Measurements from ENCODE around the gene MIAT. TPM values are rescaled to one million over a fixed set of nuclear protein-coding genes. Genes with fewer than 3 reads are reported as not detected.

Gene MIAT
- total and polyA plus RNA-seq, 4 donors, result 0.18 to 1.5 (median 0.73) TPM

- H3K4me1 ChIP-seq (ENCODE audit: control insufficient read depth in 4 of 4, insufficient read depth in 4 of 4, low read length in 3 of 4), result no peaks in the 10 kb centered on the region
- H3K27me3 ChIP-seq (ENCODE audit: control insufficient read depth in 4 of 4, insufficient read depth in 4 of 4, low read length in 3 of 4), result no peaks in the 10 kb centered on the region
- H3K36me3 ChIP-seq (ENCODE audit: control insufficient read depth in 4 of 4, insufficient read depth in 3 of 4, low read depth in 1 of 4, low read length in 3 of 4), result no peaks in the 10 kb centered on the region
- TF ChIP-seq HNF4A (conservative IDR thresholded peaks at IDR 0.05) (no peak), RXRA (IDR thresholded peaks at IDR 0.05) (no peak), CTCF (IDR thresholded peaks at IDR 0.05; ENCODE audit: low read depth, low read length, missing input control) (no peak), FOXA2 (IDR thresholded peaks at IDR 0.05) (no peak), RAD21 (IDR thresholded peaks at IDR 0.05) (no peak), JUND (IDR thresholded peaks at IDR 0.05) (no peak), SP1 (IDR thresholded peaks at IDR 0.05) (no peak), MAX (IDR thresholded peaks at IDR 0.05) (no peak), NR2F2 (IDR thresholded peaks at IDR 0.05) (no peak)
- TF ChIP-seq, protein P1, sequence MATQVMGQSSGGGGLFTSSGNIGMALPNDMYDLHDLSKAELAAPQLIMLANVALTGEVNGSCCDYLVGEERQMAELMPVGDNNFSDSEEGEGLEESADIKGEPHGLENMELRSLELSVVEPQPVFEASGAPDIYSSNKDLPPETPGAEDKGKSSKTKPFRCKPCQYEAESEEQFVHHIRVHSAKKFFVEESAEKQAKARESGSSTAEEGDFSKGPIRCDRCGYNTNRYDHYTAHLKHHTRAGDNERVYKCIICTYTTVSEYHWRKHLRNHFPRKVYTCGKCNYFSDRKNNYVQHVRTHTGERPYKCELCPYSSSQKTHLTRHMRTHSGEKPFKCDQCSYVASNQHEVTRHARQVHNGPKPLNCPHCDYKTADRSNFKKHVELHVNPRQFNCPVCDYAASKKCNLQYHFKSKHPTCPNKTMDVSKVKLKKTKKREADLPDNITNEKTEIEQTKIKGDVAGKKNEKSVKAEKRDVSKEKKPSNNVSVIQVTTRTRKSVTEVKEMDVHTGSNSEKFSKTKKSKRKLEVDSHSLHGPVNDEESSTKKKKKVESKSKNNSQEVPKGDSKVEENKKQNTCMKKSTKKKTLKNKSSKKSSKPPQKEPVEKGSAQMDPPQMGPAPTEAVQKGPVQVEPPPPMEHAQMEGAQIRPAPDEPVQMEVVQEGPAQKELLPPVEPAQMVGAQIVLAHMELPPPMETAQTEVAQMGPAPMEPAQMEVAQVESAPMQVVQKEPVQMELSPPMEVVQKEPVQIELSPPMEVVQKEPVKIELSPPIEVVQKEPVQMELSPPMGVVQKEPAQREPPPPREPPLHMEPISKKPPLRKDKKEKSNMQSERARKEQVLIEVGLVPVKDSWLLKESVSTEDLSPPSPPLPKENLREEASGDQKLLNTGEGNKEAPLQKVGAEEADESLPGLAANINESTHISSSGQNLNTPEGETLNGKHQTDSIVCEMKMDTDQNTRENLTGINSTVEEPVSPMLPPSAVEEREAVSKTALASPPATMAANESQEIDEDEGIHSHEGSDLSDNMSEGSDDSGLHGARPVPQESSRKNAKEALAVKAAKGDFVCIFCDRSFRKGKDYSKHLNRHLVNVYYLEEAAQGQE (IDR thresholded peaks at IDR 0.05), result no peak
- TF ChIP-seq, protein P2, sequence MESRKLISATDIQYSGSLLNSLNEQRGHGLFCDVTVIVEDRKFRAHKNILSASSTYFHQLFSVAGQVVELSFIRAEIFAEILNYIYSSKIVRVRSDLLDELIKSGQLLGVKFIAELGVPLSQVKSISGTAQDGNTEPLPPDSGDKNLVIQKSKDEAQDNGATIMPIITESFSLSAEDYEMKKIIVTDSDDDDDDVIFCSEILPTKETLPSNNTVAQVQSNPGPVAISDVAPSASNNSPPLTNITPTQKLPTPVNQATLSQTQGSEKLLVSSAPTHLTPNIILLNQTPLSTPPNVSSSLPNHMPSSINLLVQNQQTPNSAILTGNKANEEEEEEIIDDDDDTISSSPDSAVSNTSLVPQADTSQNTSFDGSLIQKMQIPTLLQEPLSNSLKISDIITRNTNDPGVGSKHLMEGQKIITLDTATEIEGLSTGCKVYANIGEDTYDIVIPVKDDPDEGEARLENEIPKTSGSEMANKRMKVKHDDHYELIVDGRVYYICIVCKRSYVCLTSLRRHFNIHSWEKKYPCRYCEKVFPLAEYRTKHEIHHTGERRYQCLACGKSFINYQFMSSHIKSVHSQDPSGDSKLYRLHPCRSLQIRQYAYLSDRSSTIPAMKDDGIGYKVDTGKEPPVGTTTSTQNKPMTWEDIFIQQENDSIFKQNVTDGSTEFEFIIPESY (IDR thresholded peaks at IDR 0.05), result no peak
- no peak overlapping the region for H3K9ac ChIP-seq (ENCODE audit: low read depth in 1 of 2, low read length in 2 of 2)
- no peak overlapping the region for H3K4me3 ChIP-seq (ENCODE audit: low read depth in 1 of 3, low read length in 3 of 3)
- no peak overlapping the region for H3K27ac ChIP-seq (ENCODE audit: low read depth in 1 of 2, low read length in 2 of 2)
- H3K9me3 ChIP-seq (ENCODE audit: control insufficient read depth in 4 of 4, low read length in 3 of 4), result no peaks in the 10 kb centered on the region
- 84% methylated on average over 12 of the region's 12 CpGs for WGBS
- no peak for DNase-seq (ENCODE audit: low spot score)
Measured at GRCh38 chr22:26610072-26610958, 47.1 kb upstream of the MIAT start.

- Histone ChIP-seq H3K36me3 (ENCODE audit: control insufficient read depth in 4 of 4, insufficient read depth in 3 of 4, low read depth in 1 of 4, low read length in 3 of 4) (no peaks in the 10 kb centered on the region), H3K27me3 (ENCODE audit: control insufficient read depth in 4 of 4, insufficient read depth in 4 of 4, low read length in 3 of 4) (no peaks in the 10 kb centered on the region), H3K4me3 (ENCODE audit: low read depth in 1 of 3, low read length in 3 of 3) (no peak overlapping the region), H3K9ac (ENCODE audit: low read depth in 1 of 2, low read length in 2 of 2) (no peak overlapping the region), H3K4me1 (ENCODE audit: control insufficient read depth in 4 of 4, insufficient read depth in 4 of 4, low read length in 3 of 4) (no peaks in the 10 kb centered on the region), H3K27ac (ENCODE audit: low read depth in 1 of 2, low read length in 2 of 2) (no peak overlapping the region), H3K9me3 (ENCODE audit: control insufficient read depth in 4 of 4, low read length in 3 of 4) (no peaks in the 10 kb centered on the region)
- WGBS, result 74% methylated on average over 2 of the region's 2 CpGs
- DNase-seq (ENCODE audit: low spot score), result no peak
- TF ChIP-seq MAX (IDR thresholded peaks at IDR 0.05) (no peak), FOXA1 (IDR thresholded peaks at IDR 0.05) (no peak), NR2F2 (IDR thresholded peaks at IDR 0.05) (no peak), YY1 (IDR thresholded peaks at IDR 0.05) (no peak), GABPA (IDR thresholded peaks at IDR 0.05 in 1 of 2, conservative IDR thresholded peaks at IDR 0.05 in 1 of 2) (no peak), TAF1 (conservative IDR thresholded peaks at IDR 0.05) (no peak), EGR1 (IDR thresholded peaks at IDR 0.05; ENCODE audit: low read depth in 2 of 2) (no peak), FOXA2 (IDR thresholded peaks at IDR 0.05) (no peak), SP1 (IDR thresholded peaks at IDR 0.05) (no peak), RXRA (IDR thresholded peaks at IDR 0.05) (no peak), CTCF (IDR thresholded peaks at IDR 0.05; ENCODE audit: low read depth, low read length, missing input control) (no peak)
- TF ChIP-seq, protein P2 (IDR thresholded peaks at IDR 0.05), result no peak
Measured at GRCh38 chr22:26610996-26611395, 46.4 kb upstream of the MIAT start.
